Esophagus muscularis mucosa (tissue), 3 donors: ENCODE results near the gene SLC10A7.

ENCODE experiments used
- POLR2A ChIP-seq: fragments of 450-650 bp; IDR thresholded peaks from one replicate; pipeline ENCODE4 v1.6.1; 2017; ENCODE audit warnings: antibody characterized with exemption, moderate library complexity, mild to moderate bottlenecking, low read depth
- TF ChIP-seq, protein P1 (sequence below), 3 experiments: fragments of 200-600 bp in 2 of 3; fragments of 450-650 bp in 1 of 3; sonication (generic) in 2 of 3; IDR thresholded peaks; one replicate each; pipeline ENCODE4 v1.5.1; 2017 to 2019; ENCODE audit warnings: antibody characterized with exemption in 3 of 3, mild to moderate bottlenecking in 2 of 3, moderate library complexity in 1 of 3

DNA sequence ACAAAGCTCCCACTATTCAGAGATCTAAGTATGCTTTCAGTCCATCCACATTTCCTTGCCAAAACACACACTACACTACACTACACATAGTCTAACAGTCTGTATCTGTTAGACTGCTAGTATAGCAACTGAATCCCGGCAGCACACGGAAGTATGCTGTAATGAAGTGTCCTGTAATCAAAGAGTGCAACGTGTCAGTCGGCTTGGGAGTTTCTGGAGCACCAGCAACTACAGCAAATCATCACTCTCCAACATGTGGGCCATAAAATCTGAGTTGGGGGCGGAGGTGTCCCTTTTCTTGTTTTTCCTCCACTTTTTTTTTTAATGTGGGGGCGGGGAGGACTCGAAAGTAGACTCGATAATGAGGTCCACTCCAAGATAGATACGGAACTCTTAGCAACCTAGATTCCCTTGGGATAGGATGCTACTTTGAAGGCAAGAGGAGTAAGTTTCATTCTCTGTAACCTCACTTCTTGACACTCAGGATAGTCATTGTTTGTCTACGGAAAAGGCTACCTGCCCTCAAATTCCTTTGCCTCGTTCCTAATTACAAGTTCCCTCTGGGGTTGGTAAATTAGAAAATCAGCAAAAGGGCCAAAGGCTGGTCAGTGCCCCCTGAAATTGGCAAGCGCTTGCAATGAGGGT lies 722 bp downstream of the SLC10A7 start:
- no peak for TF ChIP-seq POLR2A
- TF ChIP-seq, protein P1, sequence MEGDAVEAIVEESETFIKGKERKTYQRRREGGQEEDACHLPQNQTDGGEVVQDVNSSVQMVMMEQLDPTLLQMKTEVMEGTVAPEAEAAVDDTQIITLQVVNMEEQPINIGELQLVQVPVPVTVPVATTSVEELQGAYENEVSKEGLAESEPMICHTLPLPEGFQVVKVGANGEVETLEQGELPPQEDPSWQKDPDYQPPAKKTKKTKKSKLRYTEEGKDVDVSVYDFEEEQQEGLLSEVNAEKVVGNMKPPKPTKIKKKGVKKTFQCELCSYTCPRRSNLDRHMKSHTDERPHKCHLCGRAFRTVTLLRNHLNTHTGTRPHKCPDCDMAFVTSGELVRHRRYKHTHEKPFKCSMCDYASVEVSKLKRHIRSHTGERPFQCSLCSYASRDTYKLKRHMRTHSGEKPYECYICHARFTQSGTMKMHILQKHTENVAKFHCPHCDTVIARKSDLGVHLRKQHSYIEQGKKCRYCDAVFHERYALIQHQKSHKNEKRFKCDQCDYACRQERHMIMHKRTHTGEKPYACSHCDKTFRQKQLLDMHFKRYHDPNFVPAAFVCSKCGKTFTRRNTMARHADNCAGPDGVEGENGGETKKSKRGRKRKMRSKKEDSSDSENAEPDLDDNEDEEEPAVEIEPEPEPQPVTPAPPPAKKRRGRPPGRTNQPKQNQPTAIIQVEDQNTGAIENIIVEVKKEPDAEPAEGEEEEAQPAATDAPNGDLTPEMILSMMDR (IDR thresholded peaks at IDR 0.05) = no peak
